Hematopoietic multipotent progenitor cell treated with erythropoietin and hydrocortisone succinate and interleukin-3 and kit ligand, for 17 days (in vitro differentiated cells): ENCODE measurements around the gene OOSP4B.
"Not testable (repeated sequence)": the region's sequence is repeated elsewhere in the genome, so short reads cannot be mapped to it uniquely, and the experiment has no call there.

Experiments used
- DNase-seq: peaks from one replicate; pipeline ENCODE4 v3.0.0-alpha.2; 2015; ENCODE audit warnings: low spot score

Gene OOSP4B

DNA sequence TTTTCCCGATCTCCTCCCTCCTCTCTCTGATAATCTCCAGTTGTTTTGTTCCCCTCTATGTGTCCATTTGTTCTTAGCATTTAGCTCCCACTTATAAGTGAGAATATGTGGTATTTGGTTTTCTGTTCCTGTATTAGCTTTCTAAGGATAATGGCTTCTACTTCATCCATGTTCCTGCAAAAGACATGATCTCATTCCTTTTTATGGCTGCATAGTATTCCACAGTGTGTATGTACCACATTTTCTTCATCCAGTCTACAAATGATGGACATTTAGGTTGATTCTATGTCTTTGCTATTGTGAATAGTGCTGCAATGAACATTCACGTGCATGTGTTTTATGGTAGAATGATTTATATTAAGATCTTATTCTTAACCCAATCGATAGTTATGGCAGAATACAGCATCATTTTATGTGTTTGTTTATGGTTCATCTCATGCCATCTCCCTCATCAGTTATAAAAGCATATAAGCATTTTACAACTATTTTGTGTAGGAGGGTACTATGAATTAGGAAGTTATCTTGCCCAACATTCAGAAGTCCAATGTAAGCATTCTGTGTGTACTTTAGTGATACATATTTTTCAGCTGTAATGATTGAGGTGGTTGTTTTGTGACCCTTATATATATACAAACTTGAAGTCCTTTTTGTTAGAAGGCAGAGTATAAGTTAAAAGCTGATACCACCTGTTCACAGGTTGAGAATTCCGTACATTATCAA is 42.7 kb downstream of the OOSP4B start:
- DNase-seq: no peak

DNA sequence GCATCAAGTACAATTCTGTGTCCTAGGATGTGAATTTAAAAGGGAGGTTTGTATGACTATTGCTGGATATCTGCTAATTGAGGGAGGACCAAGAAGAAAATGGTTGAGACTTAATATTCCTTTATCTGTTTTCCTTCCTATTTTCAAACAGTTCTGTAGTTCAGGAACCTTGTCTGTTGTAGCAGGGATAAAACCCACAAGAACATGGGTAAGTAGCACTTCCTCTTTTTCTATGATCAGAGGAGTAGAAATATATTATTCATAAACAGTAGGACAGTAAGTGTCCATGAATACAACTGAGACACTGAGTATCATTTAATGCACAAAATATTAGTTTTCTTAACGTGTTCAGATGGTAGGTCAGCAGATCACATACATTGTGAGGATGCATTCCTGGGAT is 47.1 kb downstream of the OOSP4B start:
- DNase-seq: no peak

DNA sequence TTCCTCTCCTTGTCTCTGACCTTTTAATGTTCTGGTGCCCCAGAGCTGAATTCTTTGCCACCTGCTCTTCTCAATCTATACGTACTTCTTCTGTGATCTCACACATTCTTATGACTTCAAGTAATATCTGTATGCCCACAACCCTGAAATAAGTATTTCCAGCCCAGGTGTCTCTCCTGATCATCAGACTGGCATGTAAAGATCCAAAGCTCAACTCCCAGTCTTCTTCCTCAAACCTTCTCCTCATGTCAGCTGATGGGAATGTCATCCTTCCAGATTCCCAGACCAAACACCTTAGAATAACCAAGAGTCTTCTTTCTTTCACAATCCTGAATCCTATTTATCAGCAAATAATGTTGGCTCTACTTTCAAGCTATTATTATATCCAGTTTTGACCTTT is 48.8 kb downstream of the OOSP4B start:
- DNase-seq: no peak

DNA sequence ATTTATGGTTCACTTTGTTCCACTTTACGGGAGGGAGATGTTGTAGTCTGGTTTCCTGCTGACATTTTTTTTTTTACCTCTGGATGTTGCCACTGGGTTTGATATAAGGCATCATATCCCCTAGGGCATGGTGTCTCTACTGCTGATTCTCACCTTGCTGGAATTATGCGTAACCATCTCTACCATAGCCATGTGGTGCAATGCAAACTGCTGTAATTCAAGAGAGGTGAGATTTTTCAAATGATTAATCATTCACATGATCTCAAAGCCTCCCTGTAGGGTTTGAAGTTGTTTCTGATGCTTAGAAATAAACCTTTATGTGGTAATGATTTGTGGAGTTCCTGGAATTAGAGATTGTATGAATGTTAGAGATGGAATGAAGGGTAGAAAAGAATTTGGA is 52.5 kb downstream of the OOSP4B start:
- no peak for DNase-seq

DNA sequence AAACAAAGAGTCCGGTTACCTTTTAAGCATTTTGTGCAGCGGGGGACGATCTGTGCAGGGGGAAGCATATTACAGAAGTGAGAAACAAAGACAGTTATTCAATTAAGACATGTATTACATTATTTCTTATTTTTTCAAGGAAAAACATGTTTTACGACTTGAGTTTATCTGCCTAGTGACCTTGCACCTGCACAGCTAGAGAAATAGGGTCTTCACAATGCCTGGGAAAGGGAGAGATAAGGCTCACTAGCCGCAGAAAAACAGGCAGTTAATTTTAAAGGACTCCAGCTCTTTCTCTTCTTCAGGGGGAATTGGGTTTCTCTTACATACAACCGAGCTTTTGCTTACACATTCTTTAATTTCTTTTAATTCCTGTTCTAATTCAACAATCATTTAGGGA is 54.7 kb downstream of the OOSP4B start:
- not testable (repeated sequence) for DNase-seq

DNA sequence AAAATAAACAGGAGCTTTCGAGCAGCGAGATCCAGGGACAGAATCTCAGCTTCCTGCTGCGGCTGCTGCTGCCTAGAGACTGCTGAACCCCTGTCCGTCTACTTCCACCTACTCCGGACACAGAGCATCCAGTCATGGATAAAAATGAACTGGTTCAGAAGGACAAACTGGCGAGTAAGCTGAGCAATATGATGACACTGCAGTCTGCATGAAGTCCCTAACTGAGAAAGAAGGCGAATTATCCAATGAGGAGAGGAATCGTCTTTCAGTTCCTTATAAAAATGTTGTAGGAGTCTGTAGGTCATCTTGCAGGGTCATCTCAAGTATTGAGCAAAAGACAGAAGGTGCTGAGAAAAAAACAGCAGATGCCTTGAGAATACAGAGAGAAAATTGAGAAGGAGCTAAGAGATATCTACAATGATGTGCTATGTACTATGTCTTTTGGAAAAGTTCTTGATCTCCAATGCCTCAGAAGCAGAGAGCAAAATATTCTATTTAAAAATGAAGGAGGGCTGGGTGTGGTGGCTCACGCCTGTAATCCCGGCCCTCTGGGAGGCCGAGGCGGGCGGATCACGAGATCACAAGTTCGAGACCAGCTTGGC is 60.3 kb downstream of the OOSP4B start:
- no peak for DNase-seq

DNA sequence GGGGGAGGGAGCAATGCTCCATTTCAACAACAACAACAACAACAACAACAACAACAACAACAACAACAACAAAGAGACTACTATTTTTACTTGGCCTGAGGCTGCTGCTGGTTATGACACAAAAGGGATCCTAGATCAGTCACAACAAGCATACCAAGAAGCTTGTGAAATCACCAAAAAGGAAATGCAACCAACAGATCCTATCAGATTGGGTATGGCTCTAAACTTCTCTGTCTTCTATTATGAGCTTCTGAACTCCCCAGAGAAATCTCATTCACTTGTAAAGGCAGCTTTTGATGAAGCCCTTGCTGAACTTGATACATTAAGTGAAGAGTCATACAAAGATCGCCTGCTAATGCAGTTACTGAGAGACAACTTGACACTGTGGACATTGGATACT is 61.0 kb downstream of the OOSP4B start:
- DNase-seq: no peak

DNA sequence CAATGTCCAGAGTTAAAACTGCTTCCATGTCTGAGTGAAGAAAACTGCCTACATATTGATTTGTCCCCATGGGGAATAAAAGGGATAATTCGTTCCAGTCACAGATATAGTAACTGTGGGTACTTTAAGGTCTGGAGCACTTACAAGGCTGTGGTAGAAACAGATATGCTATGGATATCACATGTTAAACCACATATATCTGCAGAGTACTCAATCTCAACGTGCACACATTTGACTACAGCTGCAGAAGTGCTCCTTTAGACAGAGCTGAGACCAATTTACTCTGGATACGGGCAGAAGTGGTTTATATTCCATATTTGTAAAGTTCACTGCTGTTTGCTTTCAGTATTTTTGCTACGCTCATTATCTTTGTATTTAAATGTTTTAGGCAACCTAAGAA is 61.8 kb downstream of the OOSP4B start:
- DNase-seq: no peak

DNA sequence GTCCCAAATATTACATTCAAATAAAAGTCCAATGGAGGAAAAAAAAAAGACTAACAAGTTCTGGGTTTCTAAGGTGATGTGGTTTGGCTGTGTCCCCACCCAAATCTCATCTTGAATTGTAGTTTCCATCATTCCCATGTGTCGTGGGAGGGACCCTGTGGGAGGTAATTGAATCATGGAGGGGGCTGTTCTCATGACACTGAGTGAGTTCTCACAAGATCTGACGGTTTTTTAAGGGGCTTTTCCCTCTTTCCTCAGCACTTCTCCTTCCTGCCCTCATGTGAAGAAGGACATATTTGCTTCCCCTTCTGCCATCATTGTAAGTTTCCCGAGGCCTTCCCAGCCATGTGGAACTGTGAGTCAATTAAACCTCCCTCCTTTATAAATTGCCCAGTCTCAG is 63.6 kb downstream of the OOSP4B start:
- DNase-seq: no peak
